Measurements from ENCODE around the gene PPP1R10.

DNA sequence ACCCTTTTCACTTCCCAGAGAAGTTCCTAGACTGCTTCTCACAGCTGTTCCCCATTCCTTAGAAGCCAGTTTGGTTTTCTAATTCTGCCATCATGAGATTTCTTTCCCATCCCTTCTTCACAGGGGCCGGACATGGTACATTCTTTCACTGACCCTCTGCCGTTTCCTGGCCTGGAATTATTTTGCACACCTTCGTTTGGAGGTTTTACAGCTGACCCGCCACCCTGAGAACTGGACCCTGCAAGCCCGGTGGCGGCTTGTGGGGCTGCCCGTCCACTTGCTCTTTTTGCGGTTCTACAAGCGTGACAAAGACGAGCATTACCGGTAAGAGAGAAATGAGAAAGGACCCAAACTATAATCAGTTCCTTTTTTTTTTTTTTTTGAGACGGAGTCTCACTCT lies 34.1 kb upstream of the PPP1R10 start:
- no peak for TF ChIP-seq EZH2 (IDR thresholded peaks at IDR 0.05; ENCODE audit: insufficient read depth, poor library complexity, severe bottlenecking)
- TF ChIP-seq EZH2phosphoT487 (IDR thresholded peaks at IDR 0.05; ENCODE audit: insufficient read depth, low read depth): no peak
